K562 (cell line): ENCODE results near the gene ST3GAL3. TPM values are rescaled to one million over a fixed set of nuclear protein-coding genes. Genes with fewer than 3 reads are reported as not detected.

Experiments
- BCOR ChIP-seq: fragments of 450-650 bp; IDR thresholded peaks from 2 replicates; pipeline ENCODE4 v1.6.1; 2016
- BDP1 ChIP-seq: IDR thresholded peaks from 3 replicates; pipeline ENCODE4 v1.6.1; 2011; ENCODE audit not compliant: insufficient read length, insufficient read depth
- CBFA2T3 ChIP-seq: fragments of 450-650 bp; IDR thresholded peaks from 2 replicates; pipeline ENCODE4 v1.6.1; 2017
- CBX3 ChIP-seq, 2 experiments: IDR thresholded peaks; 1 replicate in 1 of 2; 2 replicates in 1 of 2; pipeline ENCODE4 v1.6.1; 2012; ENCODE audit warnings: inconsistent platforms in 2 of 2, low read length in 2 of 2, borderline replicate concordance in 1 of 2, control low read depth in 1 of 2
- DMBX1 ChIP-seq: fragments of 250-450 bp; sonication (Bioruptor Pico); IDR thresholded peaks from 2 replicates; pipeline ENCODE4 v1.8.0; 2022; ENCODE audit warnings: inconsistent platforms, mild to moderate bottlenecking, moderate library complexity, borderline replicate concordance
- ESRRA ChIP-seq: fragments of 450-650 bp; IDR thresholded peaks from 2 replicates; pipeline ENCODE4 v1.6.1; 2014; ENCODE audit warnings: low read depth, mild to moderate bottlenecking, moderate library complexity, borderline replicate concordance
- ESRRB ChIP-seq: fragments of 250-450 bp; sonication (Bioruptor Pico); IDR thresholded peaks from 2 replicates; pipeline ENCODE4 v1.5.0; 2020; ENCODE audit warnings: mild to moderate bottlenecking, moderate library complexity, borderline replicate concordance
- ETS1 ChIP-seq: conservative IDR thresholded peaks from 2 replicates; pipeline ENCODE4 v1.6.1; 2011; ENCODE audit warnings: low read depth, mild to moderate bottlenecking, low read length; ENCODE audit not compliant: control insufficient read depth
- GABPB2 ChIP-seq: fragments of 250-450 bp; sonication (Bioruptor Pico); conservative IDR thresholded peaks from 2 replicates; pipeline ENCODE4 v1.5.1; 2021; ENCODE audit warnings: mild to moderate bottlenecking
- HDAC8 ChIP-seq: fragments of 450-650 bp; IDR thresholded peaks from 2 replicates; pipeline ENCODE4 v1.6.1; 2016; ENCODE audit warnings: mild to moderate bottlenecking, missing genetic modification characterization, moderate library complexity, missing compliant biosample characterization
- IRF1 ChIP-seq: sonication (generic); formaldehyde crosslinking; IDR thresholded peaks from 2 replicates; pipeline ENCODE4 v1.8.0; 2022; ENCODE audit warnings: missing genetic modification reagents, mild to moderate bottlenecking, borderline replicate concordance
- KLF10 ChIP-seq: fragments of 250-450 bp; sonication (Bioruptor Pico); IDR thresholded peaks from 2 replicates; pipeline ENCODE4 v1.6.1; 2021; ENCODE audit warnings: matching md5 sums
- MYNN ChIP-seq, 2 experiments: sonication (generic); formaldehyde crosslinking in 1 of 2; IDR thresholded peaks; 2 replicates each; pipeline versions ENCODE4 v1.5.0 to v1.6.1; 2016 to 2020; ENCODE audit warnings: antibody characterized with exemption in 1 of 2, missing genetic modification reagents in 1 of 2
- NFIC ChIP-seq: fragments of 450-650 bp; IDR thresholded peaks from 2 replicates; pipeline ENCODE4 v1.6.1; 2017; ENCODE audit warnings: mild to moderate bottlenecking, inconsistent platforms
- RBM39 ChIP-seq: fragments of 200-400 bp; formaldehyde crosslinking; optimal IDR thresholded peaks from 2 replicates; pipeline ENCODE3; 2018; ENCODE audit warnings: low read depth, low read length
- RUNX1 ChIP-seq: sonication (generic); IDR thresholded peaks from 2 replicates; pipeline ENCODE4 v1.6.1; 2016; ENCODE audit warnings: antibody characterized with exemption, low read depth
- TCFL5 ChIP-seq: fragments of 250-450 bp; sonication (Bioruptor Pico); conservative IDR thresholded peaks from 2 replicates; pipeline ENCODE4 v1.6.1; 2021; ENCODE audit warnings: mild to moderate bottlenecking, moderate library complexity, matching md5 sums
- THAP12 ChIP-seq: fragments of 250-450 bp; sonication (Bioruptor Pico); IDR thresholded peaks from 2 replicates; pipeline ENCODE4 v1.9.0; 2021; ENCODE audit warnings: mild to moderate bottlenecking, inconsistent platforms
- ZNF217 ChIP-seq: sonication (generic); formaldehyde crosslinking; IDR thresholded peaks from 2 replicates; pipeline ENCODE4 v1.8.0; 2022; ENCODE audit warnings: mild to moderate bottlenecking, missing genetic modification reagents
- polyA plus RNA-seq, 8 experiments: library from polyadenylated mRNA; depleted of rRNA in 4 of 8; stranded (reverse) in 5 of 8; unstranded in 3 of 8; fragments of >200 nt; fragmentation: Nextera tagmentation in 2 of 8; fragmentation: Illumina TruSeq in 1 of 8; extraction: Ambion mirVana in 2 of 8; extraction: Trizol in 1 of 8; gene quantifications; 2 replicates each; pipeline versions ENCODE4 v1.2.1 to v1.2.3, GENCODE V29; 2011 to 2014; ENCODE audit warnings: inconsistent platforms in 1 of 8, missing spikeins in 1 of 8
- total RNA-seq, 7 experiments: library from RNA; depleted of rRNA in 6 of 7; stranded (reverse); fragments of >200 nt in 6 of 7; fragmentation: Illumina TruSeq in 2 of 7; extraction: Trizol in 2 of 7; gene quantifications; 2 replicates each; pipeline versions ENCODE4 v1.2.1 to v1.2.3, GENCODE V29; 2011 to 2021; ENCODE audit warnings: low replicate concordance in 1 of 7
- TF ChIP-seq, protein P1 (sequence below): fragments of 250-450 bp; sonication (Bioruptor Pico); IDR thresholded peaks from 2 replicates; pipeline ENCODE4 v1.9.0; 2021; ENCODE audit warnings: mild to moderate bottlenecking
- TF ChIP-seq, protein P2 (sequence below): fragments of 450-650 bp; formaldehyde crosslinking; IDR thresholded peaks from 2 replicates; pipeline ENCODE4 v1.4.0; 2022; ENCODE audit warnings: missing genetic modification characterization

Gene ST3GAL3
- total and polyA plus RNA-seq, 9 of the 15 experiments (the other 6 are each of a cell fraction or from before 2014, with no cell fraction given): 1.2 to 18.9 (median 11.0) TPM

DNA sequence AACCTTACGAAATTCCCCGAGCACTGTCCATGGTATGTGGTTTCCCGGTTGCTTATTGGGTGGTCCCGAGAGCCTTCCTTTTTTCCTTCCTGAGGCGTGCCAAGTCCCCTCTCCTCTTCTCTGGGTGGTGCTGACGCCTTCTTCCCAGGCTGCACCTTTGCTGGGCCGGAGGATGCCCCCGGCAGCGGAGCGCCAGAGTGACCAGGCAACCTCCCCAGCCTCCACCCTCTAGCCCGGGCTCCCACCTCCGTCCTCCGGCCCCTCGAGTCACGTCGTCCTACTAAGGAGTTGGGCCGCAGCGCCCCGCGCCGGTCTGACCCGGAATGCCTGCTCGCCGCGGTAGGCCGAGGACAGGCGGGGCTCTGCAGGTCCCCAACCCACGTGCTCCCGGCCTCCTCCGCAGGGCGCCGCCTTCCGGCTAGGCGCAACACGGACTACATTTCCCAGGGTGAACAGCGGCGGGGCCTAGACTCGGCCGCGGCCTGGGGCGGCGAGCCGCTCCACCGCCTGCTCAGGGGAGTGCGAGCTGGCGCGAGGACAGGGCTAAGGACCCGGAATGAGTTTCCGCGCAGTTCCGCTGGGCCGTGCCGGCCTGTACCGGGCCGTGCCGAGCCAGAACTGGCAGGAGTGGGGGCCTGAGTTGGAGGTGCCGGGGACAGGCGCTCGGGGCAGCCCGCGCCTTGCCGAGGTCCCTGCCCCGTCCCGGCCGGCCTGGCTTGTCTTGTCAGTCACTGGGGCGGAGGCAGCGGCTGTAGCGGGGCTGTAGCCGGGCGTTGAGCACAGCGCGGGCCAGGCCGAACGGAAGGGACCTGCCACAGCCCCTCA lies 239.1 kb downstream of the ST3GAL3 start, which contains the start of gene IPO13 (continued):
- TF ChIP-seq KLF10 (no peak), CBX3 (IDR thresholded peaks at IDR 0.05; ENCODE audit: borderline replicate concordance in 1 of 2, low read length in 2 of 2) (peak in 1 of 2 experiments; percentile 68; a peak in 1 of 3 replicates), ZNF217 (CRISPR knock-in tag) (no peak), HDAC8 (tag) (peak; percentile 22; the same call in 1 of the 2 replicates), IRF1 (CRISPR knock-in tag) (no peak), THAP12 (CRISPR knock-in tag) (peak; percentile 43), RBM39 (no peak), MYNN (IDR thresholded peaks at IDR 0.05) (peak; percentile 26; the same call in 1 of the 2 replicates), MYNN (CRISPR knock-in tag; IDR thresholded peaks at IDR 0.05) (no peak), TCFL5 (CRISPR knock-in tag) (no peak), BDP1 (no peak), ESRRA (peak; percentile 82), RUNX1 (no peak; the same call in 1 of the 2 replicates), CBFA2T3 (peak; percentile 18; the same call in 1 of the 2 replicates), ETS1 (peak; percentile 94), DMBX1 (peak; percentile 68), NFIC (peak; percentile 40; the same call in 1 of the 2 replicates), BCOR (no peak; the same call in 1 of the 2 replicates), ESRRB (no peak), GABPB2 (no peak)
- TF ChIP-seq, protein P1, sequence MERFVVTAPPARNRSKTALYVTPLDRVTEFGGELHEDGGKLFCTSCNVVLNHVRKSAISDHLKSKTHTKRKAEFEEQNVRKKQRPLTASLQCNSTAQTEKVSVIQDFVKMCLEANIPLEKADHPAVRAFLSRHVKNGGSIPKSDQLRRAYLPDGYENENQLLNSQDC (CRISPR knock-in tag): peak; percentile 44; the same call in 1 of the 2 replicates
- TF ChIP-seq, protein P2, sequence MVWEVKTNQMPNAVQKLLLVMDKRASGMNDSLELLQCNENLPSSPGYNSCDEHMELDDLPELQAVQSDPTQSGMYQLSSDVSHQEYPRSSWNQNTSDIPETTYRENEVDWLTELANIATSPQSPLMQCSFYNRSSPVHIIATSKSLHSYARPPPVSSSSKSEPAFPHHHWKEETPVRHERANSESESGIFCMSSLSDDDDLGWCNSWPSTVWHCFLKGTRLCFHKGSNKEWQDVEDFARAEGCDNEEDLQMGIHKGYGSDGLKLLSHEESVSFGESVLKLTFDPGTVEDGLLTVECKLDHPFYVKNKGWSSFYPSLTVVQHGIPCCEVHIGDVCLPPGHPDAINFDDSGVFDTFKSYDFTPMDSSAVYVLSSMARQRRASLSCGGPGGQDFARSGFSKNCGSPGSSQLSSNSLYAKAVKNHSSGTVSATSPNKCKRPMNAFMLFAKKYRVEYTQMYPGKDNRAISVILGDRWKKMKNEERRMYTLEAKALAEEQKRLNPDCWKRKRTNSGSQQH (CRISPR knock-in tag): peak; percentile 62; the same call in 1 of the 2 replicates
